Hematopoietic multipotent progenitor cell treated with erythropoietin and hydrocortisone succinate and interleukin-3 and kit ligand, for 4 days (in vitro differentiated cells): ENCODE results near the gene GPR39.
A peak's percentile ranks its signal among the peaks of the same experiment; 100 is the strongest.

Experiments
- DNase-seq: peaks from one replicate; pipeline ENCODE4 v3.0.0-alpha.2; 2015

Gene GPR39

DNA sequence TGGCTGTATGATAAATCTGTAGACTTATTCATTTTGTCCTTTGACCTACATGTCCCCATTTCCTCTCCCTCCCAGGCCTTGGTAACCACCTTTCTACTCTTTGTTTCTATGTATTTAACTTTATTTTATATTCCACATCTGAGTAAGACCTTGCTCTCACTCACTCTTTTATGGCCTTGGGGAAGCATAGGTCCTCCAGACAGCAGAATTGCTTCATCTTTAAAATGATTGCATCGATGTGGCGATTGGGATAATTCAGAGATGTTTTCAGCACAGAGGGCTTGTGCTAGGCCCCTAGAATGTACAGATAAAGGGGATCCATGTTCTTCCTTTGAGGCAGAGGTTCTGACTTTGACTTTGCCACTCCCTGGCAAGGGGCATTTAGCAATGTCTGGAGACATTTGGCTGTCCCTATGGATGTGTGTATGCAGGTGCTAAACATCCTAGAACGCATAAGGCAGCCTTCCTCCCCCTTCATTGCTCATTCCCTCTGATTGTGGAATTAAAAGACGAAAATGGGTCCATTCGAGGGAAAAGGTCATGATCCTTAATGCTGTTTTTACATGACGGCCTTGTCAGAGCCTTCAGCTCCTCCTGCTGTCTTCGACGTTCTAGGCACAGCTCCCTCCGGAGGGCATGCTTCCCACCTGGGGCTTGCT lies 1.2 kb upstream of the GPR39 start:
- no peak for DNase-seq

DNA sequence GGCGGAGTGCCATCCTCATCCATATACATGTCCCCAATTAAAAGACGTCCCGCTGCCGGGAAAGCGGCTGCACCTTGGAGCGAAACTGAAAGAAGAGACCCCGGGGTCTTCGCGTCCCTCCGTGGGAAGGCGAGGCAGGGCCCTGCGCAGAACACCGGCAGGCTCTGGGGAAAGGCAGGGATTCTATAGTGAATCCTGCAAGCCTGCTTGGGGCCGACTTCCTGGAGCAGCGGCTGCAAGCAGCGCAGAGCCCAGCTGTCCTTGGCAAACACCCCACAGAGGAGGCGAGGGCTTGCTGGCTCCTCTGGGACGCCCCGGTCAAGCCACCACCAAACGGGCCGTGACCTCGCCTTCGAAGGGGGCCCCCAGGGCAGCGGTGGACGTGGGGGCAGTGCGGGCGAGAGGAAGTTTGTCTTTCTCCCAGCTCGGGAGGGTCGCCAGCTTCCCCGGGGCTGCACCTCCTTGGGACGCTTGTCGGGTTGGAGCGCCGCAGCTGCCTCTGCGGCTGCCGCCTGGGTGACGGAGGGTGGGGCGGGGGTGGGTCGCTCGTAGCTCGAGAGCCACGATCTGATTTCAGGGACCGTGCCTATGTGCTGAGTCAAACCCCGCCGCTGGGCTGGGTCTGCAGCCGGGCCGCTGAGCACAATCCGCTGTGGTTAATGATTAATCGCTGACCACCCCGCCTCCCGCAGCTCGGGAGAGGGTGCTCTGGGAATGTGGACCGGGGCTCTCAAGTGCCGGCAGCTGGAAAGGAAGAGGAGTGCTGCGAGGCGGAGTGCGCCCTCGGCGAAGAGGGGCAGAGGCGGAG lies 486 bp upstream of the GPR39 start:
- DNase-seq: peak; percentile 33

DNA sequence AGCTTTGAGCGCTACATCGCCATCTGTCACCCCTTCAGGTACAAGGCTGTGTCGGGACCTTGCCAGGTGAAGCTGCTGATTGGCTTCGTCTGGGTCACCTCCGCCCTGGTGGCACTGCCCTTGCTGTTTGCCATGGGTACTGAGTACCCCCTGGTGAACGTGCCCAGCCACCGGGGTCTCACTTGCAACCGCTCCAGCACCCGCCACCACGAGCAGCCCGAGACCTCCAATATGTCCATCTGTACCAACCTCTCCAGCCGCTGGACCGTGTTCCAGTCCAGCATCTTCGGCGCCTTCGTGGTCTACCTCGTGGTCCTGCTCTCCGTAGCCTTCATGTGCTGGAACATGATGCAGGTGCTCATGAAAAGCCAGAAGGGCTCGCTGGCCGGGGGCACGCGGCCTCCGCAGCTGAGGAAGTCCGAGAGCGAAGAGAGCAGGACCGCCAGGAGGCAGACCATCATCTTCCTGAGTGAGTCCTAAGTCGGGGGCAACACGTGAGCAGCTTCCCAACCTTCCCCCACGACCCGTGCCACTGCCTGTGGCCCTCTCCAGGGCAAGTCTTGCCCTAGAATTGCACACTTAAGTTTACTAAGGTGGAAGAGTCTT lies 928 bp downstream of the GPR39 start:
- DNase-seq: no peak

DNA sequence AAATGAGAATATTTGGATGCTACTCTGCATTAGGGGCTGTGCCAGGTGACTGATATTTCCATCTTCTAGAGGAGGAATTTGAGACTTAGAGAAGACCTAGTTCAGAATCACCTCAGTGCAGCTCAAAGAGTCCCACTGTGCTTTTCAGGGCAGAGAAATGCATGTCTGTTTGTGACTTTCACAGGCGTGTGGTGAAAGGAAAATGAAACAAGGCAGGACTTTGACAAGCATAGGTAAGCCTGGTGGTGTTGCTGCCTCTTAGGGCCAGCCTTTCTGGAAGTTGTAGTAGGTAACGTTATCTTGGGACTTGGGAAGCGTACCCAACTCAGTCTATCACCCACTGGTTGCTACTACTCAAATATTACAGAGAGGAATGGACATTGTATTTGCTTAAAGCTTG lies 2.6 kb downstream of the GPR39 start:
- DNase-seq: no peak

DNA sequence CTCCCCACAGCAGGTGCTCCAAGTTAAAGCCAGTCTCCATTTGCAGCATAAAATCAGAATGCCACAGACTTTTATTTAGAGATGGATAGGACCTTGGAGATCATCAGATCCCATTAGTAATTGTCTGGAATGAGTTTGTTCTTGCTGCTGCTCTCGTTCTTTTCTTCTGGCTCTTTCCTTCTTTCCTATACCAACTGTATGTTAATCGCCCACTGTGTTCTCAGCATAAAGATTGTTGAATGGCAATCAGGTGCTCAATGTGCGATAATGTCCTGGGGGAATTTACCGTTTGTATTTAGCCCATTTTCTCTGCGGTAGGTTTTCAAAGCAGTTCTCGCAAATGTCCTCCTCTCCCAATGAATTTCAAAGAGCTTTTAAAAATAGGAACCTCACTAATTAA lies 3.3 kb downstream of the GPR39 start:
- no peak for DNase-seq

DNA sequence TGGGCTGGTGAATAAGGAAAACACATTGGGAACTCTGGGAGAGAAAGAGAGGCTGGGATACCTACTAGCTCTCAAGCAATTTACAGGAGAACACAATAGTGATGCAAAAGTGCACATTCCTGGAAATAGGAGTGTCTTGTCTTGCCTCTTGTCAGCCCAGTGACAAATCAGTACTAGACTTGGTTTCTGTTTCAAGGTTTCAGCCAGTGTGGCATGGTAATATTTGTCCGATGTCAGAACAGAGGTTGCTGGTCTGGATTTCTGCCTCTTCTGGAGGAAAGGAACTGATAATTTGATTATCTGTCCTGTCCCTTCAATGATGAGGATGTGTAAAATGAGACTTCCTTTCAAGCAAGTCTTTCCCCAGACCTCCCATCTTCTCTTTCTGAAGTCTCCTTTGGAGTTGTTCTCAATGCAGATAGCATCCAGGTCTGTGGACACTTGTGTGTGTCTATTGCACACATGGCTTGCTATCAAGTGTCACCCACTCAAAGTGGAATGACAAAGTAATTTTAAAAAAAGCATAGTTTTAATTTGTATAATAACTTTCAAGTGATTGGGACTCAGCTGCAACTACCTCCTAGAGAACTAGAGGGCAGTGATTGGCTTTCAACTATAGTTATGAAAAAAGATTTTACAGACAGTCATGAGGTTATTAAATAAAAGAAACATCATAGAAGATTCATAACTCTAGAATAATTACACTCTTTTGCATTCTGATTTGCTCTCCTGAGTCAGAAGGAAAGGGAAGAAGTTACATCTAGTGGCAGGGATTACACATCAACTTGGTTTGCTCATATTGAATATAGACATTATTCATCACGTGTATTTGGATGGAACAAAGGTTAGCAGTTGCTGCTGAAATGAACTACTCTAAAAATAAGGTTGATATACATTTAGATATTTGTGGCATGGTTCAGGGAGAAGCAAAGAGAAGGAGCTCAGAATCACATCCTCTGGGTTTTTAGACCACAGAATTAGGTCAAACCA lies 4.5 kb downstream of the GPR39 start:
- no peak for DNase-seq

DNA sequence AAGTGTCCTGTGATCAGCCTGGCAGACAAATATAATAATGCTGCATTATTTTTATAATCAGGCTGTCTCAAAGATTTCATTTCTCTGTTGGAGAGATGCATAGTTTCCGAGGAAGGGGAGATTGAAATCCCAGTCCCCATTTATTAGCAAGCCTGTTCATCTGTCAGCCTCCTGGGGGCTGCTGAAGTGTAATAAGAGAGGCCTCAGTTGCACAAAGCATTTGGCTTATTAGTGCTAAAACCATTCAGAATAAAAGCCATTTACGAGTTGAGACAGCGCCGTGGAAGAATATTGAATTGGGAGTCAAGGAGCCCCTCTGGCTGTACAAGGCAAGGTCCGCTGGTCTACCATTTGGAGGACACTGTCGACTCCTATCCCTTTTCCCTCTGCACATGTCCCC lies 6.1 kb downstream of the GPR39 start:
- no peak for DNase-seq

DNA sequence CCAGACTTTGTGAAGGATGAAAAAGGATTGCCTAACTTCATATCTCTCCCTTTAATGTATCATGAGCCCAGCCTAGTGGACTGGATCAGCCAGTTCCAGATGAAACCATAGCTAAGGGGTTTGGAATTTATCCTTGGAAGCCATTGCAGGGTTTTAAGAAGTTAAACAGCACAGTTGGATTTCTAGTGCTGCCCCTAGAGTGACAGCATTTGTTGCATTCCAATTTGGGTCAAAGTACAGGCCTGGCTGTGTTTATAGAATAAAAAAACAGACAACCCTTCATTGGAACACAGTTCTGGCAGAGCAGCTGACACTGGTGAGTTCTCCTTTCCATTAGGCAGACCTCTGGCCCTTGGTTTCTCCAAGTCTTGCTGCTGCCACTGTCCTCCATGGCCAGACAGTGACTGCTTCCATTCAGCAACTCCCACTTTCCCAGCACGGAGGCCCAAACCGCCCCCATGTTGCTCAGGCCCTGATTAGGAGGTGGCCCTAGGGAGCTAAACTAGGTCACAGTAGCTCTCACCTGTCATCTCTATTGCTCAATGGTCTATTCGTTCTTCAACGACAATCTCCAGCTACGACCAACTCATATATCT lies 8.0 kb downstream of the GPR39 start:
- DNase-seq: no peak

DNA sequence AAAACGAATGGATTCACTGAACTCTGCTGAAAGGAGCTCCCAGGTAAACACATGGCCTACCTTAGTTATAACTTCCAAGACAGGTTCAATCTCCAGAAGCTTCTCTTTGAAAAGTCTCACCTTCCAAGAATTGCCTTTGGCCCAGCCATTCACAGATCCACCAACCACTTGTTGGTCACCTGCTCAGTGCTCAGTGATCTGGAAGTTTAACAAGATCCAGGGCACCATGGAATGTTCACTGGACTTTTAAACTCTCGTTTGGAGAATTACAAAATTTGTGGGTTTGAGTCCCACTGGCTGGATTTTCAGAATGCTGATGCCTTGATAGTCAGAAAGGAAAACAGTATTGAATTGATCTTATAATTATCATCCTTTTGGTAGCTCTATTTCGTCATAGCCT lies 9.4 kb downstream of the GPR39 start:
- DNase-seq: no peak

DNA sequence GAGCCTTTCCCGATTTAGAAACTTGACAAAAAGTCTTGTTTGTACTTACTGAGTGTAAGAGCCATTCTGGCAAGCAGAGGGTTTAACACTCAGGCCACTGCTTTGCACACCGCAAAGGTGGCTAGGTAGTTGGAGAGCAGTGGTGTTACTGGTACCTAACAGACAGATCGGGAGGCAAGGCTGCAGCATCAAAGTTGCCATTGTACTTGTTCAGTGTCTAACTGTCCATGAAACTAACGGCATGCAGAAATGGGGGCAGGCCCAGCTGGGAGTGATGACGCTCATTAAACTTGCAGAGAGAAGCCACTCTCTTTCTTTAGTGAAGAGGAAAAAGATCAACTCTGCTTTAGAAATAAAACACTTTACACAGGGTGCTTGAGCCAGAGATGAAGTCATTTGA lies 10.1 kb downstream of the GPR39 start:
- DNase-seq: no peak

DNA sequence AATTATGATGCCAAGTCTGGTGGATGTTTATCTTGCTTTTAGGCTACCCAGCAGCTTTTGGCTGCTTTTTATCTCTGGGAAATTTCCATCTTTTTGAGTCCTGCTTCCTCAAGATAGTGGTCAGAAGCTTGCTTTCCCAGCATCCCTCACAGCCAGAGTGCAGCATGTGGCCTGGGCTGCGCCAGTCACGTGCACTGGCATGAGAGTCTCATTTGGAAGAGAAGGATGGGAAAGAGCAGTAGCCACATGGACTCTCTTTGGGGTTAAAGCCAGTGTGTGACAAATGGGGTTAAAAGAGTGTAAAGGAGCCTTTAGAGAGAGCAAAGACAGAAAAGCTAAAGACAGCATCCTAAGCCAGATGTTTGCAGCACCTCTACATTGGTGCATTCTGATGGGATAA lies 12.7 kb downstream of the GPR39 start:
- no peak for DNase-seq

DNA sequence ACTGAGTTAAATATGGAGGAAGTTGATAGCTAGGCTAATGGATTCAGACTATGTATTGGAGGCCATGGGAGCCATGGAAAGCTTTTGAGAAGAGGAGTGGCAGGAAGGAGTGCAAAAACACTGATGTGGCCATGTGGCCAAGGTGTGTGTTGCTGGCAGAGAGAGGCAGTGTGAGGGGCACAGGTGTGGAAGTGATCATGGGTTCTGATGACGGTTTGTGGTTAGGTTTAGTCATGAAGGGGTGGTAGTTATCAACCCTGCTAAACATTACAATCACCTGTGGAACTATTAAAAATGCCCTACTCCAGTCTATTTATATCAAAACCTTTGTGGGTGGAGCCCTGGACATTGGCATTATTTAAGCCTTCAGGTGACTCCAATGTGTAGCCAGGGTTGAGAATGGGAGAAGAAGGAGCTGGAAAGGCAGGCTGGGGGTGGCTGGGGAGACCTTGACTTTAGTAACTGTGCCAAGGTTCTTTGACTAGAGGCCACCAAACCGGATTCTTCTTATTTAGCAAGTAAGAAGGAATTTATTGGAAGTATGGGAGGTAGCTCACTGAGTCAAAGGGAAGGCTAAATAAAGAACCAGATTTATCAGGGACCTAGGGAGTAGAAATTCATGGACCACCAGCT lies 13.5 kb downstream of the GPR39 start:
- no peak for DNase-seq

DNA sequence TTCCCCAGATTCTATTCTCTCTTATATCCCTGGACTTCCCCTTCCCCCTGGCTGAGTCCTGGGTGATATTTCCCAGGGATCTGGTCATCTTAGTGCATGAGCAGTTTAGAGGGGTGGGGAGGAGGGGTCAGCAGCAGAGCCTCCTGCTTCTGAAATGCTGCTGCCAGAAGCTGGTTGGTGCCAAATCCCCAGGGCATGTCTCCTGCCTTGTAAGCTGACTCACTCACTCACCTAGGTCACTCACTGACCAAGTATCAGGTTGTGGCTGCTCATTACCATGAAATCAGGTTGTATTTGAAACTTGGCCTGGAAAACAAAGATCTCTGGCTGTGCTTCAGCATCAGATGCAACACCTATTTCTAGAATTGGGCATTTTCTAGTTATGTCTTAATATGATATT lies 14.3 kb downstream of the GPR39 start:
- DNase-seq: no peak

DNA sequence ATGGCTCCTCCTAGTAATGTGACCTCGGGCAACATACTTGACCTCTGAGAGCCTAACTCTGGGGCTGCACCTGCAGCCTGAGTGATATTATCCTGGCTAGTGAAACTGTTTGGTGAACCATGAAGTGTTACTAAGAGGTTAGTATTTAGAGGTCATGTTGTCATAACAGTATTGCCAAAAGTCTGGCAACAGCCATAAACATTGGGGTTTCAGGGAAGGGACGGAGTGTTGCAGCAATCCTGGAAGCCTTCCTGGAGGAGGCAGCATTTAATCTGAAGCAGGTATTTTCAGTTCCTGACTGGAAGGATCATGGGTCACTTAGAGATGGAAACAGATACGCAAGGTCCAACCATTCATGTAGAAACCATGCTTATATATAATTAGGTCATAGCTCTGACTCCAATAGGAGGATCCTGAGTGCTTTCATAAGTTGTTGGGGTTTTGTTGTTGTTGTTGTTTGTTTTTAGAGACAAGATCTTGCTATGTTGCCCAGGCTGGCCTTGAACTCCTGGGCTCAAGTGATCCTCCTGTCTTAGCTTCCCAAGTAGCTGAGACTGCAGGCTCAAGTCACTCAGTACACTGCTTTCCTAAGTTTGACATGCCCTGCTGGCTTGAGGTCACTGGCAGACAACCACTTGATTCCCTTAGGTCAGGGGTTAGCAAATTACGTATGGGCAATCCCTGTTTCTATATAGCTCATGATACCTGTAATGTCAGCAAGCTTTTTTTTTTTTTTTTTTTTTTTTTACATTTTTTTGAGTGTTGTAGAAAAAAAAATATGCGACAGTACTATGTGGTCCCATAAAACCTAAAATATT lies 21.5 kb downstream of the GPR39 start:
- no peak for DNase-seq

DNA sequence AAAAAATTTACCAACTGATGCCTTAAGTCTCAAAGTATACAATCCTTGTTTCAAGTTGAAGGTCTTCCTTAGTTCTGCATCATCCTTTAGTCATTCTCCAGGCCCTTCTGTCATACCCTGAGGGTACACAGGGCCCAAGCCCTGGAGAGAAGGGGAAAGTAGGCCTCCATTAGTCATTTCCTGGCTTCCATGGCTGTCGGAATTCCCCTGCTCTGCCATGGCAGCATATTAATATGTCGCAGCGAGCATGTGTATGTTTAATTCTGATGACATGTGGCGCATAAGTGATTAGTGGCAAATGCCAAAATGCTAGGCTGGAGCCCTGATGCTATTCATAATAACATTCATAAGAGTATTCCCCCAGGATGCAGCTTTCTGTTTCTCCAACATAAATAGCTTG lies 22.1 kb downstream of the GPR39 start:
- no peak for DNase-seq

DNA sequence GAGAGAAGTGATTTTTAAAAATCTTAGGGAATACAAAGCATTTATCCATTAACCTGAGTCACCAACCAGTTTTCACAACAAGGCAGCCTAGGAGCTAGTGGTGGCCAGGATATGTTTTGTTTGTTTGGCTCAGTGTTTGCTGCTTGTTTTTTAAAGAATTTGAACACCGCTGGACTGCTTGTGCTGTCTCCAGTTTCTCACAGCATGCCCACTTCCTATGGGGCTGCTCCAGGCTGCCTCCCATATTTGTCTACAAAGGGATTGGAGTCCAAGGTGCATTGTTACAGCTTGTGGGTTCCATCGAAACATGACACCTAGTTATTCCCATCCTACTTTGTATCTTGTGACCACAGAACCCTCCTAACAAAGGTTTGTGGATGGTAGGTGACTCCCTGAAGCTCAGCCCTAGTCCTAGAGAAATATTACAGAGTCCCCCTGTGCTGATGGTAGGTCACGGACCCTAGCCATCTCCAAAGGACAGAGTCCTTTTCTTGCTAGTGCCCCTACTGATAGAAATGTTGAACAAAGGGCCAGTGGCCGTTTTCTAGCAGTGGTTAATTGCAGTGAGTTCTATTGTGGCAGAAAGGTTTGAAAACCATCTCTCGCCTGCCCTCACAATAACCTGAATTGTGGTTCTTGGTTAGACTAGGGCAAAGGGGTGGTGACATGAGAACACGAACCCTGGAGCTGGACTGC lies 23.2 kb downstream of the GPR39 start:
- DNase-seq: no peak

DNA sequence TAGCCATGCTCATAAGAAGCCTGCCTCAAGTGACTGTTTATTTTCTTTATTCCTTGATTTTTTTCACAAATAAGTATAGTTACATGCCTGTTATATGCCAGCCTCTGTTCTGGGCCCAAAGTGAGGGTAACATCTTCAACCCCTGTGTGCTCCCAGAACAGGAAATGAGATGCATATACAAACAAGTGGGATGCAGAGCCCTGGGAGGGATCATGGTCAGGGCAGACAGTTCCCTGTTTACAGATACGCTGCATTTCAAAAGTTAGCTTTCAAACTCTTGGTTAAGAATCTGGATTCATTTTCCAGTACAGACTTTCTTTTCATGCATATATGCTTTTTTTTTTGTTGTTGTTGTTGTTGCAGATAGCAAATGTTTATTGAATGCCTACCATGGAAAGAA lies 24.4 kb downstream of the GPR39 start:
- DNase-seq: no peak

DNA sequence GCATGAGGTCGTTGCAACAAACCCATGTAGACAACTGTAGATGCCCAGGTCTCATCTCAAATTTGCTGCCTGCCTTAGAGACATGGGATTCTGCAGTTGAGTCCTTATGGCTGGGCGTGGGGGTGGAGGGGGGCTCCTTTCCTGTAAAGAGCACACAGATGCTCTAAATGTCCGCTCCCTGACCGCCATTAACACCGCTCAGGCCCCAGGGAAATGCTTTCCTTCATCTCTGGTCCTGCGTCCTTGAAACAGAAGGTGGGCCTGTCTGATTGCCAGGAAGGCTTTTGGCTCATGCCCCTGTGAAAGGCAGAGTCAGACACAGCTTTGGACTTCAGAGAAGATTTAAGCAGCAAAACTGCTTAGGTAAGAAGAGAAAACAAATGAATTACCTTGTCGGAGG lies 25.7 kb downstream of the GPR39 start:
- DNase-seq: no peak

DNA sequence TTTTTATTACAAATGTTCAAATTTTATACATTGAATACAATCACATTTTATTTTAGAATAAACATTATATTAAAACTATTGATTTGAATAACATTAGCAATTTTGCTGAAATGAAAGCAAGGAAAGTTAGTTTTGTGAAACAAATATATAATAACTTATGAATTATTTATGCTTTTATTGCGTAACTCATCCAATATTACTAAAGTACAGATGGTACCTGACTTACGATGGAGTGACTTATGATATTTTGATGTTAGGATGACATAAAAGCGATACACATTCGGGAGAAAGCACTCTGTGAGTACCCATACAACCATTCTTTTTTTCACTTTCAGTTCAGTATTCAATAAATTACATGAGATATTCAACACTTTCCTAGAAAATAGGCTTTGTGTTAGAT lies 26.5 kb downstream of the GPR39 start:
- DNase-seq: no peak

DNA sequence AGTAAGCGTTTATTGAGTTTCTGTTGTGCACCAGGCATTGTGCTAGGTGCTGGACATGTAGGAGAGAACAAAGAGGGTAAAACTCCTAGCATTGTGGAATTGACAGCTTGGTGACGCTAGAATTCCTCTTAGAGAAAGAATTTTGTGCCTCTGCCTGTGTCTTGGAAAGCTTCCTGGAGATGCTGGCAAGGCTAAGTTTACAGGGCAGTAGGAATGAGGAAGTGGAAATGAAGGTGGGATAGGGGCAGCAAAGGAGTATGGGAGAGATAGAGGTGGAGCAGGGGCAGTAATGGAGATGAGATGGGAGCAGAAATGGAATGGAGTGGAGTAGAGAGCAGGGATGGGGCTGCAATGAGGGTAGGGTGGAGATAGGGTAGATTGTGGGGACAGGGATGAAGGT lies 29.8 kb downstream of the GPR39 start:
- no peak for DNase-seq

DNA sequence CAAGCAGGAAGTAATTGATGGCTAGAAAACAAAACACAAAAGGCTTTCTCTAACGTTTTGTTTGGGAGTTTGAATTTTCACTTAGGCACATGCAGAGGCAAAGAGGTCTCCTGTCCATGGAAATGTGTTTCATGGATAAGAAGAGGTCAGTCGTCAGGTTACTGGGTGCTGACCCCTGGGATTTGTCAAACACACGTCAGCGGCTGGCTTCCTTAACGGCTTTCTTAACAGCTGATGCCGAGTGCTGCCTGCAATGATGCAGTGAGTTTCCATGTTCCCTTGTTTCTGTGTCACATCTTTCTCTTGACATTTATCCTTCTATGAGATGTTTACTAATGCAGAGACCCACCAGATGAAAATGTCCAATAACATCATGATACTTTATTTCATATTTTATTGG lies 31.7 kb downstream of the GPR39 start:
- DNase-seq: no peak
